HCT116 (cell line): Measurements from ENCODE around the gene DPP6. TPM values are rescaled to one million over a fixed set of nuclear protein-coding genes. Genes with fewer than 3 reads are reported as not detected.

Experiments
- ATAC-seq: fragments of 200-7000 bp; cut with Tn5 transposase; 2 replicates; pipeline ENCODE4 v1.9.1; 2020; ENCODE audit warnings: mild to moderate bottlenecking, moderate library complexity
- BruUV-seq: library from RNA; stranded (reverse); fragments of 400-500 nt; replicated peaks from 2 replicates; lab custom pipeline; 2021; lab: Mats Ljungman, UMichigan
- CTCF ChIA-PET: fragments of 300-600 bp; sonication (Branson Sonifier 250); formaldehyde crosslinking; loops from one replicate; lab custom pipeline; 2021; ENCODE audit warnings: antibody characterized with exemption; lab: Charles Lee
- POLR2A ChIA-PET: fragments of 300-600, 350-600 bp; sonication (Branson Sonifier 250); formaldehyde crosslinking; loops from one replicate; lab custom pipeline; 2021; ENCODE audit warnings: antibody characterized with exemption; lab: Charles Lee
- RAD21 ChIA-PET, 2 experiments: fragments of 300-600 bp; sonication (Branson Sonifier 250); formaldehyde crosslinking; loops; one replicate each; lab custom pipeline; 2023; ENCODE audit warnings: low total read pairs in 2 of 2; ENCODE audit not compliant: uncharacterized antibody in 2 of 2, unreplicated experiment in 2 of 2, low non-redundant PET in 1 of 2; lab: Charles Lee
- DNase-seq: peaks from one replicate; pipeline ENCODE4 v3.0.0-alpha.2; 2010; ENCODE audit warnings: low read depth, low spot score
- H2AFZ ChIP-seq: fragments of 200-600 bp; shearing (Covaris generic), sonication (generic); 2 replicates; pipeline ENCODE4 v1.6.1; 2017; ENCODE audit warnings: low read depth, mixed run types, mixed read lengths, antibody characterized with exemption, low read length; ENCODE audit not compliant: poor library complexity, severe bottlenecking
- H3K27ac ChIP-seq: 2 replicates; pipeline ENCODE4 v1.5.1; 2012; ENCODE audit warnings: low read depth, low read length
- H3K27me3 ChIP-seq: fragments of 200-600 bp; sonication (generic); 2 replicates; pipeline ENCODE4 v1.6.1; 2016; ENCODE audit warnings: mixed run types, low read length, mixed read lengths; ENCODE audit not compliant: insufficient read depth
- H3K36me3 ChIP-seq, 2 experiments: fragments of 200-500 bp in 1 of 2; fragments of 200-600 bp in 1 of 2; sonication (Bioruptor generic) in 1 of 2; sonication (generic) in 1 of 2; 2 replicates each; pipeline versions ENCODE4 v1.5.1 to v1.6.1; 2014 to 2016; ENCODE audit warnings: low read length in 2 of 2, inconsistent platforms in 1 of 2, mixed read lengths in 1 of 2, mixed run types in 1 of 2; ENCODE audit not compliant: insufficient read depth in 2 of 2, control insufficient read depth in 1 of 2
- H3K4me1 ChIP-seq, 2 experiments: fragments of 200-600 bp in 1 of 2; sonication (generic) in 1 of 2; 2 replicates each; pipeline versions ENCODE4 v1.5.1 to v1.6.1; 2012 to 2017; ENCODE audit warnings: low read length in 2 of 2, inconsistent platforms in 1 of 2, mild to moderate bottlenecking in 1 of 2, mixed read lengths in 1 of 2, mixed run types in 1 of 2, moderate library complexity in 1 of 2; ENCODE audit not compliant: insufficient read depth in 2 of 2, control insufficient read depth in 1 of 2
- H3K4me2 ChIP-seq: fragments of 200-600 bp; sonication (generic); 2 replicates; pipeline ENCODE4 v1.6.1; 2017; ENCODE audit warnings: mixed run types, low read length, mixed read lengths
- H3K4me3 ChIP-seq, 2 experiments: fragments of 200-600 bp in 1 of 2; sonication (generic) in 1 of 2; replicated peaks in 1 of 2; 2 replicates each; pipeline ENCODE4 v1.5.1; 2011 to 2016; ENCODE audit warnings: low read length in 2 of 2, control low read depth in 1 of 2, low read depth in 1 of 2, mild to moderate bottlenecking in 1 of 2, mixed read lengths in 1 of 2, mixed run types in 1 of 2
- H3K79me2 ChIP-seq: fragments of 200-600 bp; sonication (generic); 2 replicates; pipeline ENCODE4 v1.6.1; 2017; ENCODE audit warnings: mild to moderate bottlenecking, mixed run types, low read length, moderate library complexity, mixed read lengths; ENCODE audit not compliant: insufficient read depth
- H3K9ac ChIP-seq: fragments of 200-600 bp; sonication (generic); 2 replicates; pipeline ENCODE4 v1.6.1; 2016; ENCODE audit warnings: low read length, mixed read lengths
- H3K9me2 ChIP-seq: fragments of 200-600 bp; sonication (generic), shearing (Covaris generic); 2 replicates; pipeline ENCODE4 v1.6.1; 2017; ENCODE audit warnings: mixed run types, mild to moderate bottlenecking, moderate library complexity; ENCODE audit not compliant: insufficient read depth
- H3K9me3 ChIP-seq, 2 experiments: fragments of 200-500 bp in 1 of 2; fragments of 200-600 bp in 1 of 2; sonication (Bioruptor generic) in 1 of 2; sonication (generic) in 1 of 2; 2 replicates each; pipeline ENCODE4 v1.6.1; 2014 to 2017; ENCODE audit warnings: low read length in 2 of 2, mixed read lengths in 2 of 2, inconsistent platforms in 1 of 2, low read depth in 1 of 2, mild to moderate bottlenecking in 1 of 2, mixed run types in 1 of 2, moderate library complexity in 1 of 2; ENCODE audit not compliant: control insufficient read depth in 1 of 2, insufficient read depth in 1 of 2
- H4K20me1 ChIP-seq: fragments of 200-600 bp; sonication (generic), shearing (Covaris generic); 2 replicates; pipeline ENCODE4 v1.6.1; 2017; ENCODE audit warnings: mixed run types, mild to moderate bottlenecking, moderate library complexity; ENCODE audit not compliant: insufficient read depth
- ATF3 ChIP-seq: IDR thresholded peaks from 2 replicates; pipeline ENCODE4 v1.6.1; 2012
- CBX3 ChIP-seq: IDR thresholded peaks from 2 replicates; pipeline ENCODE4 v1.6.1; 2012; ENCODE audit warnings: low read depth
- CEBPB ChIP-seq: IDR thresholded peaks from 2 replicates; pipeline ENCODE4 v1.6.1; 2012; ENCODE audit warnings: low read depth
- CTCF ChIP-seq, 3 experiments: fragments of 200-600 bp in 1 of 3; sonication (generic) in 1 of 3; IDR thresholded peaks in 2 of 3; conservative IDR thresholded peaks in 1 of 3; 2 replicates each; pipeline ENCODE4 v1.5.1; 2012 to 2017; ENCODE audit warnings: low read depth in 2 of 3, low read length in 2 of 3, antibody characterized with exemption in 1 of 3, borderline replicate concordance in 1 of 3, control low read depth in 1 of 3, mild to moderate bottlenecking in 1 of 3, mixed read lengths in 1 of 3, mixed run types in 1 of 3, moderate library complexity in 1 of 3; ENCODE audit not compliant: insufficient read depth in 1 of 3
- EGR1 ChIP-seq: IDR thresholded peaks from 2 replicates; pipeline ENCODE4 v1.6.1; 2012; ENCODE audit warnings: low read depth
- ELF1 ChIP-seq: IDR thresholded peaks from 2 replicates; pipeline ENCODE4 v1.6.1; 2012; ENCODE audit warnings: low read depth, borderline replicate concordance
- EZH2 ChIP-seq: fragments of 200-600 bp; sonication (generic); IDR thresholded peaks from 2 replicates; pipeline ENCODE4 v1.6.1; 2017; ENCODE audit warnings: antibody characterized with exemption, mixed run types
- FOSL1 ChIP-seq: IDR thresholded peaks from 2 replicates; pipeline ENCODE4 v1.6.1; 2012; ENCODE audit warnings: low read depth
- JUND ChIP-seq: IDR thresholded peaks from 2 replicates; pipeline ENCODE4 v1.6.1; 2012
- MAX ChIP-seq: IDR thresholded peaks from 2 replicates; pipeline ENCODE4 v1.6.1; 2012
- POLR2A ChIP-seq: IDR thresholded peaks from 2 replicates; pipeline ENCODE4 v1.7.0; 2011; ENCODE audit warnings: borderline replicate concordance; ENCODE audit not compliant: insufficient read depth, insufficient read length; ENCODE audit errors: extremely low read depth
- POLR2AphosphoS5 ChIP-seq: IDR thresholded peaks from 2 replicates; pipeline ENCODE4 v1.6.1; 2011; ENCODE audit warnings: mild to moderate bottlenecking, low read depth, low read length, moderate library complexity
- REST ChIP-seq: IDR thresholded peaks from 2 replicates; pipeline ENCODE4 v1.6.1; 2012; ENCODE audit warnings: low read depth
- SP1 ChIP-seq: IDR thresholded peaks from 2 replicates; pipeline ENCODE4 v1.6.1; 2012; ENCODE audit warnings: low read depth
- SRF ChIP-seq: IDR thresholded peaks from 2 replicates; pipeline ENCODE4 v1.6.1; 2012; ENCODE audit warnings: low read depth
- TCF7L2 ChIP-seq: IDR thresholded peaks from 2 replicates; pipeline ENCODE4 v1.7.0; 2011; ENCODE audit warnings: borderline replicate concordance, inconsistent platforms; ENCODE audit not compliant: insufficient read depth, insufficient read length; ENCODE audit errors: extremely low read depth
- YY1 ChIP-seq: IDR thresholded peaks from 2 replicates; pipeline ENCODE4 v1.6.1; 2011; ENCODE audit warnings: low read length, low read depth, moderate library complexity, mild to moderate bottlenecking; ENCODE audit not compliant: insufficient replicate concordance; ENCODE audit errors: extremely low read depth
- ZBTB33 ChIP-seq: IDR thresholded peaks from 2 replicates; pipeline ENCODE4 v1.6.1; 2011; ENCODE audit warnings: mild to moderate bottlenecking, low read length, moderate library complexity; ENCODE audit not compliant: insufficient replicate concordance; ENCODE audit errors: extremely low read depth
- ZFX ChIP-seq: fragments of 450-650 bp; IDR thresholded peaks from 2 replicates; pipeline ENCODE4 v1.6.1; 2017
- ZNF274 ChIP-seq: fragments of 200-500 bp; sonication (Bioruptor generic); IDR thresholded peaks from 2 replicates; pipeline ENCODE4 v1.6.1; 2014; ENCODE audit warnings: mild to moderate bottlenecking, low read depth, low read length, inconsistent platforms
- intact Hi-C: fragments of 100-400 bp; cut with micrococcal nuclease; formaldehyde crosslinking; loops from 2 replicates; pipeline ENCODE4 v1.10.0; 2022
- total RNA-seq: library from RNA; stranded (reverse); gene quantifications from one replicate; pipeline ENCODE4 v1.2.1, GENCODE V29; 2021; ENCODE audit not compliant: unreplicated experiment

DPP6 gene
- total RNA-seq, 1 experiment from 2014 or later, result not detected

GRCh38 chr7:154178895-154179294 is 126.7 kb downstream of the DPP6 start:
- intact Hi-C loops, result no loop called here
- H3K27ac ChIP-seq, result no peak overlapping the region
- no peak overlapping the region for H3K4me3 ChIP-seq
- no peaks in the 10 kb centered on the region for H3K9me2 ChIP-seq
- no peaks in the 10 kb centered on the region for H3K36me3 ChIP-seq
- ChIA-PET RAD21 (no interaction called here), CTCF (no interaction called here), POLR2A (no interaction called here)
- BruUV-seq, result no TSS peak
- H3K9ac ChIP-seq, result no peak overlapping the region
- H2AFZ ChIP-seq, result no peak overlapping the region
- ATAC-seq, result no peak
- H3K4me2 ChIP-seq, result no peak overlapping the region
- no peaks in the 10 kb centered on the region for H4K20me1 ChIP-seq
- H3K4me1 ChIP-seq, result no peaks in the 10 kb centered on the region
- H3K79me2 ChIP-seq, result no peaks in the 10 kb centered on the region
- H3K27me3 ChIP-seq, result no peaks in the 10 kb centered on the region
- H3K9me3 ChIP-seq, result peaks cover 0 to 10% of the 10 kb centered on the region in 2 experiments; a peak in 2 of 4 replicates
- DNase-seq, result no peak
- no peak for TF ChIP-seq EZH2
- no peak for TF ChIP-seq SRF
- TF ChIP-seq REST, result no peak
- TF ChIP-seq JUND, result no peak
- TF ChIP-seq SP1, result no peak
- no peak for TF ChIP-seq YY1
- TF ChIP-seq ZNF274, result no peak
- no peak for TF ChIP-seq TCF7L2
- TF ChIP-seq CTCF (IDR thresholded peaks at IDR 0.05 in 2 of 3, conservative IDR thresholded peaks at IDR 0.05 in 1 of 3; ENCODE audit: borderline replicate concordance in 1 of 3, insufficient read depth in 1 of 3, low read depth in 2 of 3, low read length in 2 of 3), result no peak
- TF ChIP-seq MAX, result no peak
- no peak for TF ChIP-seq EGR1
- TF ChIP-seq ZFX, result no peak
- no peak for TF ChIP-seq POLR2A
- no peak for TF ChIP-seq ZBTB33
- TF ChIP-seq POLR2AphosphoS5, result no peak
- no peak for TF ChIP-seq ELF1
- TF ChIP-seq CBX3, result no peak
- no peak for TF ChIP-seq CEBPB
- no peak for TF ChIP-seq FOSL1
- no peak for TF ChIP-seq ATF3
